PC-9 (cell line): ENCODE data around the gene EIF4EBP3.

ENCODE experiments used
- EZH2 ChIP-seq: fragments of 200-600 bp; sonication (generic); IDR thresholded peaks from 2 replicates; pipeline ENCODE4 v1.8.0; 2017; ENCODE audit warnings: antibody characterized with exemption, low read depth
- TF ChIP-seq, protein P1 (sequence below): fragments of 200-600 bp; sonication (generic); conservative IDR thresholded peaks from 2 replicates; pipeline ENCODE4 v1.6.1; 2017; ENCODE audit warnings: mixed run types, antibody characterized with exemption, mild to moderate bottlenecking, moderate library complexity

DNA sequence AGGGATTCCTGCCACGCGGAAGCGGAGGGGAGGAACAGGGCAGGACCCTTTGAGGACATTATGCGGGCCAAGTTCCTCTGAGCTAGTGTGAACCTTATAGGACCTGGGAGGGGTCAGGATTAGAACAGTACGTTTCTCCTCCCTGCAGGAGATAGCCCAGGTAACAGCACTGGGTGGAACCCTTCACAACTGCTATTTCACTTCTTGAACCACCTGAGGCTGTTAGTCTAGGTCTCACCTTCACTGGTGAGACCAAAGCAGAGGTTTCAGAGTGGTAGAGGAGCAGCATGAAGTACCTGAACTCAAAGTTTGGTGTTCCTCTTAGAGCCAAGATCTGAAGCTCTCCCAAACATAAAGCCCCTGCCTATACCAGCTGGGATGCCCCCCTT lies 832 bp downstream of the EIF4EBP3 start:
- TF ChIP-seq, protein P1, sequence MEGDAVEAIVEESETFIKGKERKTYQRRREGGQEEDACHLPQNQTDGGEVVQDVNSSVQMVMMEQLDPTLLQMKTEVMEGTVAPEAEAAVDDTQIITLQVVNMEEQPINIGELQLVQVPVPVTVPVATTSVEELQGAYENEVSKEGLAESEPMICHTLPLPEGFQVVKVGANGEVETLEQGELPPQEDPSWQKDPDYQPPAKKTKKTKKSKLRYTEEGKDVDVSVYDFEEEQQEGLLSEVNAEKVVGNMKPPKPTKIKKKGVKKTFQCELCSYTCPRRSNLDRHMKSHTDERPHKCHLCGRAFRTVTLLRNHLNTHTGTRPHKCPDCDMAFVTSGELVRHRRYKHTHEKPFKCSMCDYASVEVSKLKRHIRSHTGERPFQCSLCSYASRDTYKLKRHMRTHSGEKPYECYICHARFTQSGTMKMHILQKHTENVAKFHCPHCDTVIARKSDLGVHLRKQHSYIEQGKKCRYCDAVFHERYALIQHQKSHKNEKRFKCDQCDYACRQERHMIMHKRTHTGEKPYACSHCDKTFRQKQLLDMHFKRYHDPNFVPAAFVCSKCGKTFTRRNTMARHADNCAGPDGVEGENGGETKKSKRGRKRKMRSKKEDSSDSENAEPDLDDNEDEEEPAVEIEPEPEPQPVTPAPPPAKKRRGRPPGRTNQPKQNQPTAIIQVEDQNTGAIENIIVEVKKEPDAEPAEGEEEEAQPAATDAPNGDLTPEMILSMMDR: no peak
- TF ChIP-seq EZH2: no peak
